HG03439 (cell line): Measurements from ENCODE around the gene TMEM198.
A peak's percentile ranks its signal among the peaks of the same experiment; 100 is the strongest.

Experiments
- ATAC-seq: cut with Tn5 transposase; IDR thresholded peaks from one replicate; pipeline ENCODE4 v1.9.1; 2021; ENCODE audit warnings: mild to moderate bottlenecking, moderate library complexity; ENCODE audit not compliant: unreplicated experiment

TMEM198 gene

DNA sequence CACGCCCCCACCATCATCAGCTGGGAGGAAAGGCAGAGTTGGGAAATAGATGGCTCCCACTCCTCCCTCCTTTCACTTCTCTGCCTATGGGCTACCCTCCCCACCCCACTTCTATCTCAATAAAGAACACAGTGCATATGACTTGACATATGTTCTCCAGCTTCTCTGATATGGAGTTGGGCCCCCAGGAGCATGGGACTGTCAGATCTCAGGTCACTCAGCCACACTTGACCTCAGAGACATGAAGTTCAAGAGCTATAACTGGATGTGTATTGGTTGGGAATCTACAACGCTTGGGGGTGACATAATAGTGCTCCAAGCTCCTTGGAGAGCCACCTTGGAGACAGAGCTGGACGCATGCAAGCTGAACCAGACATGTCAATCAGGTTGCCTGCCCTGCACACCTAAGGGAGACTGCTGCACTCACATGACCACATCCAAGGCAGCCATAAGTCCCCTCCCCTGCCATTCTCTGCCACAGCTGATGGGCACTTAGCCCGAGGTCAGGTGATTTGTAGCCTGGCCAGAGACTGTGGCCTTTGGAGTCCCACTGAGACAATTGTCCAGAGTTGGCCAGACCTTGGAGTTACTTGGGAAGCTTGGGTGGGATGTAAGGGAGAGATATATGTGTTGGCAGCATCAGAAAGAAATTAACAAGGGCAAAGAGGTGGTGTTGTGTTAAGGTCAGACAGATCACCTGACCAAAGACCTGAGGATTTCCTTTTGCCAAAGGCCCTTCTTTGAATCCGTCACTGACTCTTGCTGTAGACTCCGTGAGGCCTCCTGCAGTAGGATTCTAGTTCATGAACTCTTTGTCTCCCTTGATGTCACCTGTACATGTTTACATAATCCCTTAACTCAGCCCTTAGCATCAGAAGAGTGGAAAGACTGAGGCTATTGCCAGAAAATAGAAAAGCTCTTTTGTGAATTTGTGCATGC, 32.0 kb downstream of the TMEM198 start:
- no peak for ATAC-seq

DNA sequence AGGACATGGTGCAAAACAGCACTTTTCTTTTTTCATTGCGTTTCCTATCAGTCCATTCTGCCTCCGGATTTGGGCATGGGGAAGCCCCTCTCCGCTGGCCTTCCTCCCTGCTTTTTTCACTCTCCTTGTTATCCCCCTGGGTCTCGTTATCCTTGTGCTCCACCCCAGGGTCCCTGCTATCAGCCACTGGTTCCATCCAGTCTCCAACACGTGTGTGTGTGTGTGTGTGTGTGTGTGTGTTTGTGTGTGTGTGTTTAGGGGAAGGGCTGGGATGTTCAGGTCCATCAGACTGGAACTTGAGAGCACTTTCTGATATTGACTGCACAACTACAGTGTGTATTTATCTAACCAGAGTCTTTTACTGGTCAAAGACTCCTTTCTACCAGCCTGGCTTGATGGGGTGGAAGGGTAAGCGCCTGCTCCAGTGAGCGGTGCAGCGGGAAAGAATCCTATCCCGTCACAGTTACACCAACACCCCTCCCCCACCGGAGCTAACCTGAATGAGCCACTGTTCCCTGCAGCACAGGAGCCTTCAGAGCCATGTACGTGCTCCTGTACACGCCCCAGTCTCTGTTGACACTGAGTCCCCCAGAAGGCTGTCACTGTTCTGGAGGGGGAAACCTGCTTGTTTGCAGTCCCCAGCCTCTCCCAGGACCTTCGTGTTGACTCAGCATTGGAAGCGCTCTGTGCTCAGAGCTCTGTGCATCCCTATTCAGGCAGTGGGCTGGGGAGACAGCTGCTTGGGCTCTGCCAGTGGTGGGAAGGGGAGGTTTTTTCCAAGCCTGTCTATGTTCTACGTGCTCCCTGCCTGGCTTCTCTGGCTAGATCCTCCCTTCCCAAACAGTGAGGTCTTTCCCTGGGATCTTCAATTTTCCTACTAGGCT, 32.9 kb downstream of the TMEM198 start:
- ATAC-seq = no peak

DNA sequence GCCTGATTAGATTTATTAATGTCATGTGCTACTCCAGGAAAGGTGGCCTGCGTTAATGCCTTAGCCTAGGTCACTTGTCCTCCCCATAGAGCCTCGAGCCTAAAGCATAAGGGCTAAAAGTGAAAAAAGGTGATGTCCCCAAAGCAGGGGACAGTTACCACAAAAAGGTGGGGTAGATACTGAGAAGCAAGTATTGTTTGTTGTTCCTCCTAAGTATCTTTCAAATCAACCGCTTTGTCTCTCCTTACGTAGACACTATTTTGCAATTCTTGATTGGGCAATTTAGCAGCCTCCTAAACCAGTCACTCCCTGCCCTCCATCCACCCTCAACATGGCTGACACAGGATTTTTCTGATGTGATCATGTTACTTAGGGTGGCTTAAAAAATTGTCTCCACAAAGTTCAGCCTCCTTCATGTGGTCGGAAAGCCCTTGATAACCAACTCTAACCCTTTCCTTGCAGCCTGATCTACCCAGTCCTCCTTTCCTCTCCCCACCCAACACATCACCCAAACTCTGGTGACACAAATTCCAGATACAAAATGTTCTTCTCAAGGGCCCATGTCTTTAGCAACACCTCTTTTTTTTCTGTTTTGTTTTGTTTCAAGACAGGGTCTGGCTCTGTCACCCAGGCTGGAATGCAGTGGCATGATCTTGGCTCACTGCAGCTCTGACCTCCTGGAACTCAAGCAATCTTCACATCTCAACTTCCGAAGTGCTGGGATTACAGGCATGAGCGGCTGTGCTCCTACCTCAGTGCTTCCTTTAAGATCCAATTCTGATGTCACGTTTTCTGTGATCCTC, 35.2 kb downstream of the TMEM198 start:
- ATAC-seq = no peak

DNA sequence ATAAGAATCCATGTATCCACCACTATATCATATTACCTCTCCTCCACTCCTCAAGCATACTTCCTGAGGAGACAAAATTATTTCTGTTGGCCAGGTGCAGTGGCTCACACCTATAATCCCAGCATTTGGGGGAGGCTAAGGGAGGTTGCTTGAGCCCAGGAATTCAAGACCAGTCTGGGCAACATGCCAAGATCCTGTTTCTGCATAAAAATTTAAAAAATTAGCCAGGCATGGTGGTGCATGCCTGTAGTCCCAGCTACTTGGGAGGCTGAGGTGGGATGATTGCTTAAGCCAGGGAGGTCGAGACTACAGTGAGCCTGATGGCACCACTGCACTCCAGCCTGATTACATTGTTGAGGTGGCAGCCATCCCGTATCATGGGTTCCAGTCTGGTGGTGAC, 37.5 kb downstream of the TMEM198 start:
- ATAC-seq = no peak

GRCh38 chr2:219591091-219591490, 47.3 kb downstream of the TMEM198 start:
- ATAC-seq = no peak

GRCh38 chr2:219592736-219593135, 48.9 kb downstream of the TMEM198 start:
- ATAC-seq = no peak

GRCh38 chr2:219593154-219593553, 49.3 kb downstream of the TMEM198 start:
- ATAC-seq = no peak

- ATAC-seq = no peak
Measured at GRCh38 chr2:219595256-219595655, 51.4 kb downstream of the TMEM198 start.

- ATAC-seq = peak; percentile 3
Measured at GRCh38 chr2:219596954-219597551, 53.2 kb downstream of the TMEM198 start.

DNA sequence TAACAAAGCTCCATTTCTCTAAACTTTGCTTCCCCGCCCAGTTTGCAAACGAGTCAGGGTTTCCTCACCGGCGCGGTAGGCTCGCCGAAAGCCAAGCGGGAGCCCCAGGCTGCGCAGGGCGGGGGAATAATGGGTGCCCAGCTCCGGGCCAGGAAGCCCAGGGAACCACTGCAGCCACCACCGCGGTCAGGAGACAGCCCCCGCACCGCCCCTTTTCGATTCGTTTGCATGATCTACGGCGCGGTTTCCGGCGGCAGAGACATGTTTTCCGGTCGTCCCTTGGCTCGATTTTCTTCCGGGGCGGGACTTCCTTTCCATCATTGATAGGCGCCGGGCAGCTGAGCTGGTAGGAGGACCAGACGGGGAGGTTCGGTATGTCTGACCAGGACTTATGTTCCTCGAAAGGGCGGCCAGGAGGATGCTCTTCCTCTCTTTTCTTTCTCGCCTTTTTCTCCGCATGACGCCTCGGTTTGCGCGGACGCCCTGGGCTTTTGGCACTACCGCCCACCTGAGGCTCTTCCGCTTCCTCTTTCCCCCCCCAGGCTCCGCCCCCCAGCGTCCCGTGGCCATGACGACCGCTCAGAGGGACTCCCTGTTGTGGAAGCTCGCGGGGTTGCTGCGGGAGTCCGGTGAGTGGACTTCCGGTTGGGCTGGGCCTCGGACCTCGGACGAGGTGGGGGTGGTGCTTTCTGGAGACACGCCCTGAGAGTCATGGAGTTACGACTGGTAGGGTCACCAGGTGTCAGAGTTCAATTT, 53.9 kb downstream of the TMEM198 start, which contains the start of gene STK11IP:
STK11IP (plus strand) TSS at position 306 of the 756 bp plus-strand sequence; CDS start at position 569, 263 bp downstream.
- ATAC-seq = peak; percentile 91

DNA sequence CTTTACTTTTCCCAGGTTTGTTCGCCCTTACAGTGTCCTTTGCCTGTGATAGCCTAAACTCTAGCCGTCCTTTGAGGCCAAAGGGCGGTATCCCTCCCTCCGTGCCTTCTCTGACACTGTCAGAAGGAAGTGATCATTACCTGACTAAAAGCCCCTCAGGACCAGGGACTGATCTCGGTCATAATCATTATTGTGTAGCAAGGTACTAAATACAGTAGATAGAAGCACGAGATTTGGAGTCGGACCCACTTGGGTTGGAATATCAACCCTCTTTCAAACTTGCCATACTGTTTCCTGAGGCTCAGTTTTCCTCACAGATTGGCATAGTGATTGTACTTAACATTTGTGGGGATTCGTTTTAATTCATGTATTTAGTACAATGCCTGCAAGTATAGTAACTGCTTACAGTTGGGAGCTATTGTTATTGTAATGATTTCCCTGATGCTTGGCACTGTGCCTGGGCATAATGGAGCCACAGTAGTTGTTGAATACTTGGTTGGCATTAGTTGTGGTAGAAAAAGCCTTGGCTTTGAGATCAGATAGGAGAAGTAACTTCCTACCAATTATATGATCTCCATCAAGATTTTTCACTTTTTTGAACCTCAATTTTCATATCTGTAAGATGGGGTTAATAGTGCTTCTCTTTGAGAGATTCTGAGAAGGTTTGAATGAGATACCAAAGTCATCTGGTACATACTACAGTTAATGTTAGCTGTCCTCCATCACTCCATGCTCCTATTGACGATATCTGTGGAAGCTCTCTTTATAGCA, 54.7 kb downstream of the TMEM198 start:
- no peak for ATAC-seq
